Right lobe of liver (tissue), 6 donors: Measurements from ENCODE around the gene MAP3K19. TPM values are rescaled to one million over a fixed set of nuclear protein-coding genes. Genes with fewer than 3 reads are reported as not detected.
A peak's percentile ranks its signal among the peaks of the same experiment; 100 is the strongest.

Experiments used
- ATAC-seq, 4 donors: fragments of 200-7000 bp; cut with Tn5 transposase; one replicate each; pipeline ENCODE4 v1.9.1; 2020; ENCODE audit warnings: mild to moderate bottlenecking in 4 of 4, moderate library complexity in 4 of 4
- DNase-seq, 3 donors: peaks; one replicate each; pipeline ENCODE4 v3.0.0-alpha.2; 2020
- H3K27ac ChIP-seq, 3 donors: fragments of 200-600 bp; one replicate each; pipeline ENCODE4 v1.8.0; 2022
- H3K27me3 ChIP-seq, 2 donors: fragments of 200-600 bp; one replicate each; pipeline ENCODE4 v1.8.0; 2022
- H3K36me3 ChIP-seq, 4 donors: fragments of 200-600 bp; sonication (generic) in 1 of 4; one replicate each; pipeline versions ENCODE4 v1.5.1 to v1.8.0; 2017 to 2022; ENCODE audit warnings: control low read depth in 1 of 4
- H3K4me1 ChIP-seq, 4 donors: fragments of 200-600 bp; sonication (generic) in 1 of 4; one replicate each; pipeline versions ENCODE4 v1.5.1 to v1.8.0; 2017 to 2022; ENCODE audit warnings: control low read depth in 1 of 4
- H3K4me3 ChIP-seq, 3 donors: fragments of 200-600 bp; one replicate each; pipeline ENCODE4 v1.8.0; 2022
- H3K9me3 ChIP-seq, 4 donors: fragments of 200-600 bp; sonication (generic) in 1 of 4; one replicate each; pipeline versions ENCODE4 v1.5.1 to v1.8.0; 2017 to 2022; ENCODE audit warnings: control low read depth in 1 of 4
- CTCF ChIP-seq, 4 donors: fragments of 200-600 bp in 3 of 4; fragments of 450-650 bp in 1 of 4; IDR thresholded peaks; one replicate each; pipeline versions ENCODE4 v1.5.1 to v1.8.0; 2016 to 2022; ENCODE audit warnings: antibody characterized with exemption in 4 of 4, mild to moderate bottlenecking in 2 of 4
- POLR2A ChIP-seq: fragments of 450-650 bp; IDR thresholded peaks from one replicate; pipeline ENCODE4 v1.6.1; 2017; ENCODE audit warnings: antibody characterized with exemption, mild to moderate bottlenecking
- WGBS: methylation state at CpG from one replicate; pipeline ENCODE4 v1.1.6; 2018; ENCODE audit warnings: low coverage, low lambda C conversion rate; ENCODE audit not compliant: insufficient coverage; ENCODE audit errors: missing lambda C conversion rate; 5-methylcytosine and 5-hydroxymethylcytosine counted together
- intact Hi-C, 2 donors: fragments of 100-400 bp; cut with DNase I; formaldehyde crosslinking; loops; one replicate each; pipeline versions ENCODE4 v1.11.2 to v1.14.1; 2022
- total RNA-seq, 6 experiments: library from RNA; depleted of rRNA in 2 of 6; stranded (reverse); fragments of >200 nt in 2 of 6; fragmentation: NEBNext Ultra II Directional in 3 of 6; extraction: Animal tissue kit (Norgen Biotek cat#: 25700) in 3 of 6; gene quantifications; one replicate each; pipeline versions ENCODE4 v1.1.0 to v1.2.4, GENCODE V29; 2016 to 2023
- donor health status: DM: no; HTN: yes; CAD: no.
- donor health status: DM: no; HTN: no; CAD: no.
- donor health status: DM: no; HTN: no; CAD: no.
- donor health status: DM: no; HTN: yes; CAD: no.
- donor health status: DM: no; HTN: yes; CAD: no.

Gene MAP3K19
- total RNA-seq, 6 experiments from 2014 or later, result not detected

GRCh38 chr2:134949981-134950708 lies 97.1 kb downstream of the MAP3K19 start:
- ATAC-seq, result no peak
- Histone ChIP-seq H3K36me3 (peaks cover 0 to 56% (median 25%) of the 10 kb centered on the region in 4 donors), H3K9me3 (no peaks in the 10 kb centered on the region), H3K4me1 (no peaks in the 10 kb centered on the region), H3K27ac (no peak overlapping the region), H3K27me3 (no peaks in the 10 kb centered on the region), H3K4me3 (no peak overlapping the region)
- intact Hi-C loops, result no loop called here
- 68% methylated on average over 6 of the region's 7 CpGs for WGBS
- no peak for TF ChIP-seq POLR2A
- TF ChIP-seq CTCF (IDR thresholded peaks at IDR 0.05), result no peak
- DNase-seq, result no peak

DNA sequence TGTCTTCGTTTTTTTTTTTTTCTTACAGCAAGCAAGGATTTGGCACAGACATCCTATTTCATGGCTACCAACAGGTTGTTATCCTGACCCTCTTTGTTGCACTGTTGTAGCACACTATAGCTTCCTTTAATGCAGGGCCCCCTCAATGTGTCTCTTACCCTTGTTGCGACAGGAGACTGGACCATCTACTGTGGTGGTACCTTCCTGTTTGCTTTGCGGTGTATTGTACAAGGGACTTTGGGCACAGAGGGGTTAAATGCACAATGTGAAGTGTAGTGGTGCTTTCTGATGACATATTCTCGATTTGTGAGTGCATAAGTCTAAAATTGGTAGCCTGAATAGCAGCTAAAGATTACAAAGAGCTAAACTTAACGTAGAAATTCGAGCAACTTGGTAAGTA lies 101.2 kb downstream of the MAP3K19 start:
- H3K27ac ChIP-seq, result no peak overlapping the region
- DNase-seq (no peak), ATAC-seq (no peak)
- H3K4me3 ChIP-seq, result no peak overlapping the region
- peaks cover 0 to 49% (median 11%) of the 10 kb centered on the region in 4 donors for H3K36me3 ChIP-seq
- no peaks in the 10 kb centered on the region for H3K9me3 ChIP-seq
- TF ChIP-seq CTCF (IDR thresholded peaks at IDR 0.05), result no peak
- TF ChIP-seq POLR2A, result no peak
- intact Hi-C loops, result no loop called here
- no peaks in the 10 kb centered on the region for H3K4me1 ChIP-seq
- no peaks in the 10 kb centered on the region for H3K27me3 ChIP-seq
- WGBS, result 78% methylated on average over 6 of the region's 6 CpGs

DNA sequence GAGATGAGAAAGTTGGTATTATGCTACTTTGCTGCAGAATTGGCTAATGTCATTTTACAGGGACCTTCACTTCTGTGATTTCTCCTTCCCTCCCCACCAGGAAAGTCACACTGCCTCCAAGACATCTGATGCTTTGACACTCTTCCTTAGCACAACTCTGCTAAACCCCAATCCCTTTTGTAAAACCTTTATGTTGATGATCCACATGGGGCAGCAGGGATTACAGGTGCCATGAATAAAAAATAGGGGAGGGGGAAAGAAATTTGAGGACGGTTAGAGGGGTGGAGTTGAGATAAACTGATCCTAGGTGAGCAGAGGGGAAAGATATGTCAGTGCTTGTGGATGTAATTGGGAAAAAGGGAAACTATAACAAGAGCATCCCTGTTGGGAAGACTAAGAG lies 102.3 kb downstream of the MAP3K19 start:
- peaks cover 0 to 53% (median 10%) of the 10 kb centered on the region in 4 donors for H3K36me3 ChIP-seq
- no peak for ATAC-seq

GRCh38 chr2:134943540-134943939 lies 103.7 kb downstream of the MAP3K19 start:
- peaks cover 0 to 56% (median 13%) of the 10 kb centered on the region in 4 donors for H3K36me3 ChIP-seq
- no peak overlapping the region for H3K27ac ChIP-seq
- H3K9me3 ChIP-seq, result no peaks in the 10 kb centered on the region
- H3K4me1 ChIP-seq, result no peaks in the 10 kb centered on the region
- no peak for DNase-seq
- H3K4me3 ChIP-seq, result no peak overlapping the region
- intact Hi-C loops, result no loop called here
- no peaks in the 10 kb centered on the region for H3K27me3 ChIP-seq
- ATAC-seq, result peak in 1 of 4 donors; percentile 30
- TF ChIP-seq POLR2A (no peak), CTCF (IDR thresholded peaks at IDR 0.05) (no peak)
- WGBS, result 85% methylated on average over 2 of the region's 2 CpGs

More for the DNA sequence above, 102.3 kb downstream of the MAP3K19 start:
- WGBS, result 88% methylated on average over 1 of the region's 1 CpG
- Histone ChIP-seq H3K27ac (no peak overlapping the region), H3K4me1 (no peaks in the 10 kb centered on the region), H3K4me3 (no peak overlapping the region), H3K27me3 (no peaks in the 10 kb centered on the region), H3K9me3 (no peaks in the 10 kb centered on the region)
- intact Hi-C loops, result no loop called here
- DNase-seq, result no peak
- TF ChIP-seq CTCF (IDR thresholded peaks at IDR 0.05) (no peak), POLR2A (no peak)
